ENCODE data around the gene LSM4.

Gene LSM4

DNA sequence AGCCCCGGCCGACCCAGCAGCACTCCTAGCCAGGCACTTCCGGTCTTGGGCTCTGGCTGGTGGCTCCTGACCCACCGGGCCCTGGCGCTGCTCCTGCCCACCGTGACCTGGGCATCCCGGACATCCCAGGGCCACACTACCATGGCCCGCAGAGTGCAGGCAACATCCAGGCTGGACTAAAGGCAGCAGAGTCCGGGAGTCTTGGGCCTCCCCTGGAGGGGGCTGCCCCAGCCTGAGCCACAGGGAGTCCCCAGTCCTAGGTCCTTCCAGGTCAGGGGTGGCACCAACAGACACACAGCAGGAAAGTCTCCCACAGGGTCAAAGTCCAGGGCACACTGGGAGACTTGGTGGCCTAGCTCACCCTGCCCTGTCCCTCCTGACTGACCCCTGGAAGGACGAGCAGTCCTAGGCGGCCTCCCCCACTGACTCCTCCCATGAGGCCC, 10.8 kb downstream of the LSM4 start:
- H3K36me3 ChIP-seq: peaks cover 0 to 67% (median 32%) of the 10 kb centered on the region in 3 donors
- no peak for DNase-seq
- H3K27ac ChIP-seq: no peak overlapping the region
- intact Hi-C loops (cut with DNase I; ENCODE audit: low total_unique reads): no loop called here
- H3K4me3 ChIP-seq: no peak overlapping the region
- no peaks in the 10 kb centered on the region for H3K9me3 ChIP-seq
- no peaks in the 10 kb centered on the region for H3K27me3 ChIP-seq
- peaks cover 15 to 38% (median 19%) of the 10 kb centered on the region in 4 donors for H3K4me1 ChIP-seq
- TF ChIP-seq, protein P1, sequence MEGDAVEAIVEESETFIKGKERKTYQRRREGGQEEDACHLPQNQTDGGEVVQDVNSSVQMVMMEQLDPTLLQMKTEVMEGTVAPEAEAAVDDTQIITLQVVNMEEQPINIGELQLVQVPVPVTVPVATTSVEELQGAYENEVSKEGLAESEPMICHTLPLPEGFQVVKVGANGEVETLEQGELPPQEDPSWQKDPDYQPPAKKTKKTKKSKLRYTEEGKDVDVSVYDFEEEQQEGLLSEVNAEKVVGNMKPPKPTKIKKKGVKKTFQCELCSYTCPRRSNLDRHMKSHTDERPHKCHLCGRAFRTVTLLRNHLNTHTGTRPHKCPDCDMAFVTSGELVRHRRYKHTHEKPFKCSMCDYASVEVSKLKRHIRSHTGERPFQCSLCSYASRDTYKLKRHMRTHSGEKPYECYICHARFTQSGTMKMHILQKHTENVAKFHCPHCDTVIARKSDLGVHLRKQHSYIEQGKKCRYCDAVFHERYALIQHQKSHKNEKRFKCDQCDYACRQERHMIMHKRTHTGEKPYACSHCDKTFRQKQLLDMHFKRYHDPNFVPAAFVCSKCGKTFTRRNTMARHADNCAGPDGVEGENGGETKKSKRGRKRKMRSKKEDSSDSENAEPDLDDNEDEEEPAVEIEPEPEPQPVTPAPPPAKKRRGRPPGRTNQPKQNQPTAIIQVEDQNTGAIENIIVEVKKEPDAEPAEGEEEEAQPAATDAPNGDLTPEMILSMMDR (IDR thresholded peaks at IDR 0.05): no peak

DNA sequence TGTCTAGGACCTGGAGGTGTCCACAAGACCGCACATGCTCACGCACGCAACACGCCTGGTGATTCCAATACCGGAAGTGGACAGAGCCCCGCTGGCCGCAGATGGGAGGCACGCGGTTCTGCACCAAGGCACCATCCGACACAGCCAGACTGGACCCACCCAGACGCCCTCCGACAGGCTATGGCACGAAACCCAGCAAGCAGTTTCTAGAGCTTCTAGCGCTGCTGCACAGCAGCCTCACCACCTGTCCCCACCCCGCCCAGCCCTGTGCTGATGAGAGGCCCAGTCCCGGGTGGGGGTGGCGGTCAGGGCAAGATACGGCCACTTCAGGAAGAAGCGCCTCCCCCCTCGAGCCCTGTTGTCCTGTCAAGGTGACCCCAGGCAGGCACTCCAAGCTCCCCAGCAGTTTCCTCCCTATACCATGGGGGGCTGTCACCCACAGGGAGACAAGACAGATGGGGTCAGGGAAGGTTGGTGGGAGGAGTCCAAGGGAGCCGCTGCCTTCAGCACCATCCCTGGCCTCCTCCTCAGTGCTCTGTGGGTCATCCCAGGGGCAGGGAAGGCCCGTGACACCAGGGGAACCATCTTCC, 11.3 kb downstream of the LSM4 start:
- Histone ChIP-seq H3K9me3 (no peaks in the 10 kb centered on the region), H3K27ac (no peak overlapping the region), H3K36me3 (peaks cover 0 to 68% (median 32%) of the 10 kb centered on the region in 3 donors), H3K4me1 (peaks cover 15 to 43% (median 23%) of the 10 kb centered on the region in 4 donors), H3K4me3 (no peak overlapping the region), H3K27me3 (no peaks in the 10 kb centered on the region)
- TF ChIP-seq, protein P1 (IDR thresholded peaks at IDR 0.05): no peak
- no peak for DNase-seq
- intact Hi-C loops (cut with DNase I; ENCODE audit: low total_unique reads): no loop called here

DNA sequence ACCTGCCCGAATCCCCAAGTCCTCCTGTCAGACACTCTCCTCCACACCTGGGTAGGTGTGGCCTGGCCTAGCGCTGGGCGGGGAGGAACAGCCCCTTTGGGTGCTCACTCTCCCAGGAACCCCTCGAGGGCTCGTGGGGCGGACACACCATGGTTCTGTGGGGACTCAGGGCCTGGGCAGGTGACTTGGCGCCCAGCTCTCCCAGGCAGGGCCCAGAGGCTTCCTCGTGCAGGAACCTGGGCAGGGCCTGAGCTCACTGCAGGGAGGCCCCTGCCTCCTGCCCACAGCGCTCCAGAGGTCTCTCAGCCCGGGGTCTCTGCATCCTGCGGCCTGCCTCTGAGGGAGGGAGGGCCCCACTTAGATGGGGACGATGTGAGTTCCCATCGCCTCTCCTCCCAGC, 11.9 kb downstream of the LSM4 start:
- TF ChIP-seq, protein P1 (IDR thresholded peaks at IDR 0.05): no peak
- H3K9me3 ChIP-seq: no peaks in the 10 kb centered on the region
- no peak overlapping the region for H3K4me3 ChIP-seq
- no peak overlapping the region for H3K27ac ChIP-seq
- peaks cover 0 to 68% (median 32%) of the 10 kb centered on the region in 3 donors for H3K36me3 ChIP-seq
- no peaks in the 10 kb centered on the region for H3K27me3 ChIP-seq
- no peak for DNase-seq
- intact Hi-C loops (cut with DNase I; ENCODE audit: low total_unique reads): no loop called here
- peaks cover 15 to 50% (median 30%) of the 10 kb centered on the region in 4 donors for H3K4me1 ChIP-seq

DNA sequence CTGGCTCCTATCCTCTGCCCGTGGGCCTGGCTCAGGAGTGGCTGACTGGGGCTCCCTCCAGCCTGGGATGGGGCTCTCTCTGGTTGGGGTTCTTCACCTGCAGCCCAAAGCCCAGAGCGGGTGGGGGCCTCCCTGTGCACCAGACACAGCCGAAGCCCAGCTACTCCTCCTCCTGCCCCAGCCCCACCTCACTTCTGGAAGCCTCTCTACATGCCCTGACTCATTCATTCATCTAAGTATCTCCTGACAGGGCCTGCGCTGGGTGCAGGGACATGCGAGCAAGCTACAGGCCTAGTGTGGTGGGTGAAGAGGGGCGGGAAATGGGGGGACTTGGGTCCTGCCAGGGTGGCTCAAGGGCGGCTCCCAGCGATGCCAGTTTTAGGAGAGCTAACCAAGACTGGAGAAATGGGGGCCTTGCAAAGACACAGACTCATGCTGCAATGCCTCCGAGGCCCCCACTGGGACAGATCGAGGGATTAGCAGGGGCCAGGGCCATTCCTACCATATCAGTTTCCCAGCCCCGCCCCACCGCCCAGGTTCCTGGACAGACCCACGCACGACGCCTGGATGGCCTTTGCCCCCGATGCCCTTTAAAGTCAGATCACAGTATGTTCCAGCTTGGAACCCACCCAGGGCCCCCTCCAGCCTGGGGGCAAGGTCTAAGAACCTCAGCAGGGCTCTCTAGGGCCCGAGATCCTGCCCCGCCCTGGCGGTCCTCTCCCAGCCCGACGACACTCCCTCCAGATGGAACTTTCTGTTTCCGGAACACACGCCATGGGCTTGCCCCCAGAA, 12.6 kb downstream of the LSM4 start:
- Histone ChIP-seq H3K4me3 (no peak overlapping the region), H3K27me3 (no peaks in the 10 kb centered on the region), H3K4me1 (peaks cover 15 to 56% (median 36%) of the 10 kb centered on the region in 4 donors), H3K36me3 (peaks cover 0 to 68% (median 32%) of the 10 kb centered on the region in 3 donors), H3K9me3 (no peaks in the 10 kb centered on the region), H3K27ac (no peak overlapping the region)
- TF ChIP-seq, protein P1 (IDR thresholded peaks at IDR 0.05): no peak
- intact Hi-C loops (cut with DNase I; ENCODE audit: low total_unique reads): no loop called here
- DNase-seq: no peak

DNA sequence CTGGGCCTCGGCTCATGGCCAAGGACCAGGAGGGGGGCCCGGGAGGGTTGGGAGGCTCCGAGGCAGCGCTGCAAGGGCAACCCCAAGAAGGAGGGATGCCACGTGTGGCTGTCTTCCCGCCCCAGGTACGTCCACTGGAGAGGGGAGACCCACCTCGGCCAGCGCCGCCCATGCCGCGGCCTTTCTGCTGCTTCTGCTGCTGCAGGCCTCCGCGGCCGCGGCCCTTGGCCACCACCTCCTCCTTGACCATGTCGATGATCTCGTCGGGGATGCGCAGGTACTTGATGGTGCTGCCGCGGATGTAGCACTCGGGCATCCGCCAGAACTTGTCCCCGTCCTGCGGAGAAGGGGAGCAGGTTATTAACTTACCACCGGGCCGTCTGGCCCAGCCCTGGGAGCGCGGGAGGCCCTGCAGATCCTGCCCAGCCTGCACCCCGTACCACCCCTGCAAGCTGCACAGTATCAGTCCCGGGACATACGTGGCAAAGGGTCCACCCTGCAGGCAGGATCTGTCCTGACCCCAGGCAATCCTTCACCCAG, 13.3 kb downstream of the LSM4 start:
- Histone ChIP-seq H3K27ac (peak overlapping the region; percentile 97 to 100), H3K36me3 (peaks cover 0 to 68% (median 32%) of the 10 kb centered on the region in 3 donors)
- intact Hi-C loops (cut with DNase I; ENCODE audit: low total_unique reads): no loop called here

More for the DNA sequence above, 13.3 kb downstream of the LSM4 start:
- no peak overlapping the region for H3K4me3 ChIP-seq
- H3K27me3 ChIP-seq: no peaks in the 10 kb centered on the region
- H3K4me1 ChIP-seq: peaks cover 15 to 62% (median 42%) of the 10 kb centered on the region in 4 donors
- TF ChIP-seq, protein P1 (IDR thresholded peaks at IDR 0.05): no peak
- no peak for DNase-seq
- no peaks in the 10 kb centered on the region for H3K9me3 ChIP-seq
